Caco-2 (cell line): ENCODE results near the gene HIC2. TPM values are rescaled to one million over a fixed set of nuclear protein-coding genes. Genes with fewer than 3 reads are reported as not detected.
"Not testable (repeated sequence)": the region's sequence is repeated elsewhere in the genome, so short reads cannot be mapped to it uniquely, and the experiment has no call there.

Experiments used
- BruUV-seq: library from RNA; stranded (reverse); fragments of 400-500 nt; replicated peaks from 2 replicates; lab custom pipeline; 2021; lab: Mats Ljungman, UMichigan
- CTCF ChIA-PET: fragments of 300-600 bp; sonication (Branson Sonifier 250); formaldehyde crosslinking; loops from one replicate; lab custom pipeline; 2022; ENCODE audit warnings: antibody characterized with exemption; lab: Charles Lee
- POLR2A ChIA-PET: fragments of 300-600 bp; sonication (Branson Sonifier 250); formaldehyde crosslinking; loops from one replicate; lab custom pipeline; 2022; ENCODE audit warnings: antibody characterized with exemption; lab: Charles Lee
- DNase-seq, 2 experiments: peaks; one replicate each; pipeline versions ENCODE4 v3.0.0 to v3.0.0-alpha.2; 2020 to 2022
- H3K27me3 ChIP-seq: replicated peaks from 2 replicates; pipeline ENCODE4 v1.6.0; 2011; ENCODE audit warnings: low read length; ENCODE audit not compliant: control insufficient read depth, insufficient read depth
- H3K36me3 ChIP-seq: 2 replicates; pipeline ENCODE4 v1.5.1; 2011; ENCODE audit warnings: low read length; ENCODE audit not compliant: control insufficient read depth, insufficient read depth
- H3K4me1 ChIP-seq: fragments of 250-450 bp; sonication (Bioruptor Pico); 2 replicates; pipeline ENCODE4 v1.5.1; 2020; ENCODE audit warnings: mild to moderate bottlenecking
- H3K4me3 ChIP-seq: 2 replicates; pipeline ENCODE4 v1.5.1; 2011; ENCODE audit warnings: low read depth, mild to moderate bottlenecking, control low read depth, low read length
- H3K9me3 ChIP-seq: fragments of 250-450 bp; sonication (Bioruptor Pico); 2 replicates; pipeline ENCODE4 v1.5.1; 2020; ENCODE audit warnings: mild to moderate bottlenecking, moderate library complexity
- H3K27ac Mint-ChIP-seq: one replicate; pipeline ENCODE4 v1.8.0; 2022; ENCODE audit warnings: mixed read lengths; ENCODE audit not compliant: unreplicated experiment
- H3K27me3 Mint-ChIP-seq: one replicate; pipeline ENCODE4 v1.8.0; 2022; ENCODE audit warnings: mixed read lengths; ENCODE audit not compliant: insufficient read depth, unreplicated experiment
- H3K36me3 Mint-ChIP-seq: one replicate; pipeline ENCODE4 v1.8.0; 2022; ENCODE audit warnings: mild to moderate bottlenecking, mixed read lengths; ENCODE audit not compliant: insufficient read depth, unreplicated experiment
- H3K4me1 Mint-ChIP-seq: one replicate; pipeline ENCODE4 v1.8.0; 2022; ENCODE audit warnings: low read depth, mixed read lengths; ENCODE audit not compliant: unreplicated experiment
- H3K4me3 Mint-ChIP-seq: one replicate; pipeline ENCODE4 v1.8.0; 2022; ENCODE audit warnings: mild to moderate bottlenecking, moderate library complexity, mixed read lengths; ENCODE audit not compliant: unreplicated experiment
- H3K9me3 Mint-ChIP-seq: one replicate; pipeline ENCODE4 v1.8.0; 2022; ENCODE audit warnings: mixed read lengths; ENCODE audit not compliant: unreplicated experiment
- intact Hi-C: fragments of 100-400 bp; cut with micrococcal nuclease; formaldehyde crosslinking; loops from one replicate; pipeline ENCODE4 v1.10.0; 2022; ENCODE audit not compliant: unreplicated experiment
- total RNA-seq: library from RNA; stranded (reverse); gene quantifications from 2 replicates; pipeline ENCODE4 v1.2.3, GENCODE V29; 2022

HIC2 gene
- total RNA-seq, 1 experiment from 2014 or later = 48.4 TPM

DNA sequence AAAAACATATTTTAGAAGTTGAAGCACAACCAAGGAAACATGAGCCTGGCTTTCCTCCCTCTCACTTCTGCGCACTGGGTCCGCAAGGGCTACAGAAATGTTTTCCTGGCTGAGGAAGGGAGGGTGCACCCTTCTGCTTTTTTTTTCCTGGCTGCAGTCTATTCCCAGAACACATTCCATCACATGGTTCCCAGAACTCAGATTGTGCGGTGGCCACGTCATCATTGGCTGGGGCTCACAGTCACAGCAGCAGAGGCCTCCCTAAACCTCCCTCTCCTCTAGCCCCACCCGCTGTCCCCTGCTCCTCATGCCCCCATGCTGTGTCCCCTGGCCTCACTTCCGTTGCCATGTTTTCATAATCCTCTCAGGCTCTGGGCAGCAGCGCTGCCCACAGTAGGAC lies 27.7 kb upstream of the HIC2 start:
- DNase-seq, H3K27me3 Mint-ChIP-seq, BruUV-seq, intact Hi-C loops, H3K4me3 Mint-ChIP-seq, POLR2A ChIA-PET, H3K9me3 ChIP-seq, H3K9me3 Mint-ChIP-seq, H3K27me3 ChIP-seq, H3K27ac Mint-ChIP-seq, H3K4me1 Mint-ChIP-seq, CTCF ChIA-PET, H3K36me3 Mint-ChIP-seq, H3K4me1 ChIP-seq, H3K4me3 ChIP-seq, H3K36me3 ChIP-seq: not testable (repeated sequence)

GRCh38 chr22:21390013-21390412 lies 27.2 kb upstream of the HIC2 start:
- H3K4me3 ChIP-seq, H3K27me3 Mint-ChIP-seq, H3K4me1 ChIP-seq, POLR2A ChIA-PET, H3K36me3 Mint-ChIP-seq, CTCF ChIA-PET, H3K4me3 Mint-ChIP-seq, DNase-seq, H3K4me1 Mint-ChIP-seq, intact Hi-C loops, H3K27me3 ChIP-seq, H3K9me3 Mint-ChIP-seq, H3K27ac Mint-ChIP-seq, H3K36me3 ChIP-seq, H3K9me3 ChIP-seq, BruUV-seq: not testable (repeated sequence)

- H3K27me3 Mint-ChIP-seq, DNase-seq, H3K9me3 ChIP-seq, H3K9me3 Mint-ChIP-seq, H3K36me3 ChIP-seq, H3K4me1 Mint-ChIP-seq, POLR2A ChIA-PET, H3K4me3 ChIP-seq, BruUV-seq, H3K27ac Mint-ChIP-seq, H3K27me3 ChIP-seq, H3K4me3 Mint-ChIP-seq, CTCF ChIA-PET, intact Hi-C loops, H3K36me3 Mint-ChIP-seq, H3K4me1 ChIP-seq: not testable (repeated sequence)
These were observed 22.6 kb upstream of the HIC2 start for GRCh38 chr22:21394613-21395012.

GRCh38 chr22:21401197-21401969 lies 15.8 kb upstream of the HIC2 start:
- H3K27me3 Mint-ChIP-seq, H3K36me3 ChIP-seq, H3K9me3 Mint-ChIP-seq, H3K36me3 Mint-ChIP-seq, H3K4me1 Mint-ChIP-seq, BruUV-seq, POLR2A ChIA-PET, H3K4me1 ChIP-seq, intact Hi-C loops, H3K9me3 ChIP-seq, CTCF ChIA-PET, DNase-seq, H3K4me3 ChIP-seq, H3K27ac Mint-ChIP-seq, H3K4me3 Mint-ChIP-seq, H3K27me3 ChIP-seq: not testable (repeated sequence)

GRCh38 chr22:21402763-21403314 lies 14.3 kb upstream of the HIC2 start:
- BruUV-seq, H3K4me1 Mint-ChIP-seq, H3K4me1 ChIP-seq, H3K27me3 ChIP-seq, H3K9me3 Mint-ChIP-seq, H3K27ac Mint-ChIP-seq, H3K27me3 Mint-ChIP-seq, POLR2A ChIA-PET, intact Hi-C loops, H3K9me3 ChIP-seq, H3K4me3 ChIP-seq, H3K36me3 ChIP-seq, H3K36me3 Mint-ChIP-seq, CTCF ChIA-PET, H3K4me3 Mint-ChIP-seq: not testable (repeated sequence)
- DNase-seq = peak; percentile 76 to 86

DNA sequence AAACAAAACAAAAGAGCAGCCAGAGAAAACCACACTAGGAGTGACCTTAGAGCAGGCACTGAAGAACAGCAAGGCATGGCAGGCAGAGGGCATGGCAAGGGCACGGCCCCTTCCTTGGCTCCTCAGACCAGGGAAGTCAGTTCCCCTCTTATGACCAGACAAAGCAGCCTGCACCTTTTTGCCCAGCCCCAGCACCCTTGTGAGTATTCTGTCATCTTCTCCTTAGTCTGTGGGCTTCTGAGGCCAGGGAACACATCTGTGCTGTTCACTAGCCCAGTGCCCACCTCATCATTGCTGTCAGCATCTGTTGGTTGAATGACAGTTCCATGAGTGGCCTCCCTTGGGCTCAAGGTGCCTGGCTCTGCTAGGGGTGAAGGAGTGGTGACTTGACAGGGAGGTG lies 10.0 kb upstream of the HIC2 start:
- H3K9me3 ChIP-seq, H3K4me3 Mint-ChIP-seq, CTCF ChIA-PET, H3K4me1 Mint-ChIP-seq, H3K36me3 Mint-ChIP-seq, POLR2A ChIA-PET, H3K4me1 ChIP-seq, intact Hi-C loops, BruUV-seq, H3K4me3 ChIP-seq, H3K27ac Mint-ChIP-seq, H3K36me3 ChIP-seq, H3K27me3 ChIP-seq, DNase-seq, H3K27me3 Mint-ChIP-seq, H3K9me3 Mint-ChIP-seq: not testable (repeated sequence)

GRCh38 chr22:21407792-21408191 lies 9.4 kb upstream of the HIC2 start:
- H3K9me3 ChIP-seq, H3K27ac Mint-ChIP-seq, H3K36me3 ChIP-seq, H3K4me1 Mint-ChIP-seq, BruUV-seq, H3K27me3 ChIP-seq, H3K4me3 ChIP-seq, H3K4me1 ChIP-seq, H3K27me3 Mint-ChIP-seq, DNase-seq, H3K4me3 Mint-ChIP-seq, H3K36me3 Mint-ChIP-seq, H3K9me3 Mint-ChIP-seq, CTCF ChIA-PET, POLR2A ChIA-PET, intact Hi-C loops: not testable (repeated sequence)
